HG02943 (cell line): ENCODE measurements around the gene SASS6.

Source experiments
- ATAC-seq: cut with Tn5 transposase; IDR thresholded peaks from one replicate; pipeline ENCODE4 v1.9.1; 2021; ENCODE audit warnings: mild to moderate bottlenecking, low read depth, moderate library complexity; ENCODE audit not compliant: unreplicated experiment

The SASS6 gene

GRCh38 chr1:100132566-100133477, at the start of gene SASS6, which contains the start of gene TRMT13:
SASS6 (minus strand) TSS chr1:100132930; CDS start chr1:100132814, 116 bp downstream.
TRMT13 (plus strand) TSS chr1:100133163; CDS start chr1:100133169, 6 bp downstream.
- peak; percentile 94 for ATAC-seq

DNA sequence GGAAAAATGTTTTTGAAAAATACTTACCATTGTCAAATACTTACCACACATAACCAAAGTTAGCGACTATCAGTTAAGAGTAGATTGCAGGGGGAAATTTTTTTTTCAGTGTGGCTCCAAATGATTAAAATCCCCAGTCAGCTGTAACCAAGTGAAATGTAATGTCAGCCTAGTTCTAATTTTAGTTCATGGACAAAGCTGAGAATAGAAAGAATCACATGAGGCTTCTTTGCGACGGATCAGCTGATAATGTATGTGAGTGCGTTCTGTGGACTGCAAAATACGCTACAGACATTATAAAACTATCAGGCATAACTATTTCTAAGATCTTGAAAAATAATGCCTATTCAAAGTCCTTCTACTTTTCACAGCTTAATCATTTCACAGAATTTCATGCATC, 45.4 kb upstream of the SASS6 start, which contains the start of gene LRRC39:
Gene LRRC39 (minus strand): TSS at position 166 of the 400 bp plus-strand sequence. CDS start 9,740 bp downstream, outside the sequence.
- ATAC-seq = no peak

DNA sequence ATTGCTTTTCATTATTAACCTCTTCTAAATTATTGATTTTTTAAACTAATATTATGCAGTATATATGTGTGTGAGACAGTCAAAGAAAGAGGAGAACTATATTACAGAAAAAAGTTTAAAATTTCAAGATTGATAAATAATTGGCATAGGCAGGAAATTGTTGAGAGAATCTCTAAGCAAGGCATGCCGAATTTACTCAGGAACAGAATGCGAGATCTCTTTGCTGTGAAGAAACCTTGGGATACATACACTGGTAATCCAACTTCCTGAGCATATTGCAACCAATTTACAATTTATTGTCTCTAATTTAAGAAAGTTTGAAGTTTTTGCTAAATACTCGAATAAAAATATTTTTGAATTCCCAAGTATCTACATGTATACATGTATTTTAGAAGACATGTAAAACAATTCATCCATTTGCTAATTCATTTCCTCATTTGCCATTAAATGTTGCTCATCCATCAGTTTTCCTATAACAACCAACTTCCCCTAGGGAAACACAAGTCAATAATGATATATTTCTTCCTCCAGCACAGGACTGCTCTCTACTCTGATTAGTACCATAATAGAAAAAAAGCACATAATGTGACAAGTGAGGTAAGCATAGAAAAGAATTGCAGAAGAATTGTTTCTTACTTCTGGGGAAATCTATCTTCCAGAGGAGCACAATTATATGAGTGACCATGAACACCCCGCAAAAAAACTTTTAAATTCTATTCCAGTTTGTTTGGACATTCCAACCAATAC, 44.7 kb upstream of the SASS6 start:
- no peak for ATAC-seq

- no peak for ATAC-seq
Measured at GRCh38 chr1:100168051-100168450, 35.3 kb upstream of the SASS6 start.

- no peak for ATAC-seq
Measured at GRCh38 chr1:100164702-100165101, 32.0 kb upstream of the SASS6 start.

DNA sequence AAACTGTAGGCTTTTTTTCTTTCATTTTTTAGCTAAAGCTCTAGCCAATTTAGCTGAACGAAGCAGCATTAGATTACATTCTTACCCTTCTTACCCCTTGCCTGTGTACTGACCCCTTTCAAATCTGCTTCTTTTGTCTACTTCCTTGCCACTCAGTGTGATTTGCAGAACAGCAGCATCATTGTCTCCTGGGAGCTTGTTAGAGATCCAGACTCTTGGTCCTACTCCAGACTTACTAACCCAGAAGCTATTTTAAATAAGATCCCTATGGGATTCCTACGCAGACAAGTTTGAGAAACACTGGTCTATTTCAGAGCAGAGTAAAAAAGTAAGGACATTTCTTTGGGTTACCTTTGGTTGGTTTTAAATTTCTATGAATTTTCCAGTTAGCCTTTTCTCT, 31.5 kb upstream of the SASS6 start:
- no peak for ATAC-seq

DNA sequence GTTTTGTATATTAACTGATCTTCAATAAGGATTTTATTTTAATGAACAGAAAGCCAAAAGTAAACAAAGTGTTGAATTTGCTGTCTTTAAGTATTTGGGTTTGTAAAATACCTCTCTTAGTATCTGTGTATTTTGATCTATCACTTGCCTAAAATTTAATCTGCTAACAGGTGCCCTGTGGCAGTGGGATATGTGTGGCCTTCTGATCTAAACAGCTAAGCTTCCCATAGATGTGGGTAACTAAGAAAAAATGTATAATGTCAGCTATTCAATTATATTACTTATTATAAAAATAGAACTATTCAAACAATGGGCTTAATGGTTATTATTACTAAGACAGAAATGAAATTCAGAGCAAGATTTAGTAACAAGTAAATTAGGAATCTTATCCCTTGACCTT, 30.2 kb upstream of the SASS6 start:
- ATAC-seq = no peak

GRCh38 chr1:100152271-100152670, 19.5 kb upstream of the SASS6 start:
- no peak for ATAC-seq

DNA sequence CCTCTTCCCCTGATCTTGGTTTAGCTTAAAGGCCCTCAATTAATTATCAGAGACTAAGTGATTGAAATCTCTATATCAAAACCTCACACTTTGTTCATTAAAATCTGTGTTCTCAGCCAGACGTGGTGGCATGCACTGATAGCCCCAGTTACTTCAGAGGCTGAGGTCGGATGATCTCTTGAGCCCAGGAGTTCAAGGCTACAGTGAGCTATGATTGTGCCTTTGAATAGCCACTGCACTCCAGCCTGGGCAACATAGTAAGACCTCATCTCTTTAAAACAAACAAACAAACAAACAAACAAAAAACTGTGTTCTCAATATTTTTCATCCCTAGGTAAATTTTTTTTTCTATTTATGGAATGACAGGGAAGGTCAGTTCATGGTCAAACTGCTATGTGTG, 18.9 kb upstream of the SASS6 start:
- no peak for ATAC-seq

GRCh38 chr1:100147875-100148274, 15.1 kb upstream of the SASS6 start:
- ATAC-seq = no peak

GRCh38 chr1:100146958-100147357, 14.2 kb upstream of the SASS6 start:
- ATAC-seq = no peak

DNA sequence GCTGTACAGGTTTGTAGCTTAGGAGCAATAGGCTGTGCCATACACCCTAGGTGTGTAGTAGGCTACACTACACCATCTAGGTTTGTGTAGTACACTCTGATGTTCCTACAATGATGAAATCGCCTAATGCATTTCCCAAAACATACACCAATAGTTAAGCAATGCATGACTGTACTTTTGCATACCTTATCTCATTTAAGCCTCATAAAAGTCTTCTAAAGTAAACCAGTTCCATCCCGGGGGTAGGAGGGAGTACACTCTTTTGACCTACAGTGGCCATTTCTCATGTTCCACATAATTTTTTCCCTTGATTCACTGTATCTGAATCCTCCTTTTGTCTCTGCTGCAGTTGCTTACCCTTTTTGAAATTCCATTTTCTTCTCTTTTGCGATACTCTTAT, 12.4 kb upstream of the SASS6 start:
- ATAC-seq = no peak

- no peak for ATAC-seq
Measured at GRCh38 chr1:100142343-100142742, 9.6 kb upstream of the SASS6 start.

DNA sequence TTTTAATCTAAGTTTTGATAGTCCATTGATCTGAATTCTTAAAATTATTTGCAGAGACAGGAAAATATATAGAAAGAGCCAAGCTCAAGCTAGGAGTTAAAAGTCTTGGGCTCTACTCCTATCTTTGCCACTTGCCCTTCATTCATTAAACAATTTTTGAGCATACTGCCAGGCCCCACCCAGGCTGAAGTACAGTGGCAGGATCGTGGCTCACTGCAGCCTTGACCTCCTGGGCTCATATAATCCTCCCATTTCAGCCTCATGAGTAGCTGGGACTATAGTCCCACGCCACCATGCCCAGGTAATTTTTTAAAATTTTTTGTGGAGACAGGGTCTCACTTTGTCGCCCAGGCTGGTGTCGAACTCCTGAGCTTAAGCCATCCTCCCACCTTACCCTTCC, 8.5 kb upstream of the SASS6 start:
- ATAC-seq = no peak

DNA sequence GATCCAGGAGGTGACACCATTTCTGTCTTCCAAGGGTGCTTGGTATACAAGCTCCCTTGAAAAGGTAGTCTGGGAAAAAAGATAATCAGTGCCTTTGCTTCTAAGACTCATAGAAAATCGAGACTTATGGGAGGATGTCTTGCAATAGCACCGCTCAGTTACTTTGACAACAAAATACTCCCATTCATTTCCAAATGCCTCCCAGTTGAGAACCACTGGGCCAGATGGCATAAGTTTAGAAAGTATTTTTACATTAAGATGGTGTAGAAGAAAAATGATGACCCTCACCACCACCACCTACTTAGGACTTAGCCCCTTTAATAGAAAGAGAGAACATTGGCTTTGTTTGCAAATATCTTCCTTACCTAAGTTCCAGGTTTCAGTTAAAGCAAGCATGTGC, 4.9 kb upstream of the SASS6 start:
- ATAC-seq = no peak

- no peak for ATAC-seq
Measured at GRCh38 chr1:100134872-100135271, 2.1 kb upstream of the SASS6 start.

DNA sequence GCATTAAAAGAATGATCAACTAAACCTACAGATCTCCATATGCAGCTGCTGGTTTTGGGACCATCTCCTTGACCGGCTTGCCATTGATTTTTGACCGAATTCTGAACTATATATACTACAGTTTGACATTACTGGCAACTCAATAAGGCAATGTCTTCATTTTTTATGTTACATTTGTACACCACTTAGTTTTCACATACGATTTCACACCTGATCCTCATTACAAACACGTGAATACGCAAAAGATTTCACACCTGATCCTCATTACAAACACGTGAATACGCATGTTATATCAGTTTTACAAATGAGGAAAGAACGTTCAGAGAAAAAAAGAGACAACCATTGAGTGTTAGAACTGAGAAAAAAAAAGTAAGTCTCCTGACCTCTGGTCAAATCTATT, 1.1 kb downstream of the SASS6 start:
- no peak for ATAC-seq

DNA sequence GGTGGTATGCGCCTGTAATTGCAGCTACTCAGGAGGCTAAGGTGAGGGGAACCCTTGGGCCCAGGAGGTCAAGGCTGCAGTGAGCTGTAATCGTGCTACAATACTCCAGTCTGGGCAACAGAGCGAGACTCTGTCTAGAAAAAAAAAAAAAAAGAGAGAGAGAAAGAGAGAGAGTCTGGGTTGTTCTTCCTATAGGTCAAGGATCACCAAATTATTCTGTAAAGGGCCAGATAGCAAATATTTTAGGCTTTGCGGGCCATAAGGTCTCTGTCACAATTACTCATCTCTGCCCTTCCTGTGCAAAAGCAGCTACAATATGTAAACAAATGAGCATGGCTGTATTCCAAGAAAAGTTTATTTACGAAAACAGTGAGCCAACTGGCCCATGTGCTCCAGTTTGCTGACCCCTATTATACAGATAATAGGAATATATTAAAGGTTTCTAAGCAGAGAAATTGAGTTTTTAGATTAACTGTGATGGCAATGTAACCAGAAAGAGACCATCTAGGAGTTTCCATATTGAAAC, 2.1 kb downstream of the SASS6 start:
- no peak for ATAC-seq

- no peak for ATAC-seq
Measured at GRCh38 chr1:100127226-100127625, 5.5 kb downstream of the SASS6 start.

GRCh38 chr1:100122177-100122576, 10.6 kb downstream of the SASS6 start:
- no peak for ATAC-seq

DNA sequence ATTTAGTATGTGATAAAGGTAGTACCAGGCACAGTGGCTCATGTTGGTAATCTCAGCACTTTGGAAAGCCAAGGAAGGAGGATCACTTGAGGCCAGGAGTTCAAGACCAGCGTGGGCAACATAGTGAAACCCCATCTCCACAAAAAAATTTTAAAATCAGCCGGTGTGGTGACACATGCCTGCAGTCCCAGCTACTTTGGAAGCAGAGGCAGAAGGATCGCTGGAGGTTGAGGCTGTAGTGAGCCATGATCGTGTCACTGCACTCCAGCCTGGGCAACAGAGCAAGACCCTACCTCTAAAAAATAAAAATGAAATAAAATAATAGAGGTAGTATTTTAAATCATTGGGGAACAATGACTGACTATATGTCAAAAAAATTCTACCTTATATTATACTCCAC, 17.2 kb downstream of the SASS6 start:
- no peak for ATAC-seq
